DOHH2 (cell line): Measurements from ENCODE around the gene LGALS14.

Experiments used
- H3F3A ChIP-seq: fragments of 200-600 bp; sonication (generic), shearing (Covaris generic); 2 replicates; pipeline ENCODE4 v1.6.0; 2016; ENCODE audit warnings: antibody characterized with exemption, mild to moderate bottlenecking; ENCODE audit not compliant: control insufficient read depth, insufficient read depth
- H3K27ac ChIP-seq: fragments of 200-600 bp; sonication (generic); 2 replicates; pipeline ENCODE4 v1.5.1; 2014; ENCODE audit warnings: low read depth, mild to moderate bottlenecking, low read length, moderate library complexity
- H3K27me3 ChIP-seq: fragments of 200-600 bp; sonication (generic); 2 replicates; pipeline ENCODE4 v1.6.1; 2014; ENCODE audit warnings: mild to moderate bottlenecking, low read length, mixed read lengths; ENCODE audit not compliant: control insufficient read depth
- H3K36me3 ChIP-seq: fragments of 200-600 bp; sonication (generic); 2 replicates; pipeline ENCODE4 v1.6.1; 2014; ENCODE audit warnings: mild to moderate bottlenecking, low read length, moderate library complexity, mixed read lengths; ENCODE audit not compliant: control insufficient read depth
- H3K4me1 ChIP-seq: fragments of 200-600 bp; sonication (generic); 2 replicates; pipeline ENCODE4 v1.6.1; 2014; ENCODE audit warnings: mild to moderate bottlenecking, low read length, mixed read lengths; ENCODE audit not compliant: control insufficient read depth
- H3K4me2 ChIP-seq: fragments of 200-600 bp; sonication (generic); 2 replicates; pipeline ENCODE4 v1.6.0; 2014; ENCODE audit warnings: mild to moderate bottlenecking, low read length, moderate library complexity
- H3K4me3 ChIP-seq: fragments of 200-600 bp; sonication (generic); 2 replicates; pipeline ENCODE4 v1.5.1; 2014; ENCODE audit warnings: mild to moderate bottlenecking, low read length, mixed read lengths
- H3K79me2 ChIP-seq: fragments of 200-600 bp; sonication (generic); 2 replicates; pipeline ENCODE4 v1.6.1; 2014; ENCODE audit warnings: mild to moderate bottlenecking, low read length, mixed read lengths; ENCODE audit not compliant: control insufficient read depth
- H3K9me2 ChIP-seq: fragments of 200-600 bp; sonication (generic); replicated peaks from 2 replicates; pipeline ENCODE4 v1.6.1; 2014; ENCODE audit warnings: mild to moderate bottlenecking, low read length, mixed read lengths; ENCODE audit not compliant: control insufficient read depth
- H3K9me3 ChIP-seq: fragments of 200-600 bp; sonication (generic); 2 replicates; pipeline ENCODE4 v1.6.1; 2014; ENCODE audit warnings: antibody characterized with exemption, low read length, mixed read lengths; ENCODE audit not compliant: control insufficient read depth, insufficient read depth
- H4K20me1 ChIP-seq: fragments of 200-600 bp; sonication (generic); 2 replicates; pipeline ENCODE4 v1.6.0; 2014; ENCODE audit warnings: low read depth, mild to moderate bottlenecking, antibody characterized with exemption, low read length, moderate library complexity; ENCODE audit not compliant: control insufficient read depth, insufficient read depth
- EZH2phosphoT487 ChIP-seq: fragments of 200-600 bp; sonication (generic); IDR thresholded peaks from 2 replicates; pipeline ENCODE4 v1.6.1; 2017; ENCODE audit warnings: borderline replicate concordance, mild to moderate bottlenecking, antibody characterized with exemption, low read length, moderate library complexity, mixed read lengths
- TF ChIP-seq, protein P1 (sequence below): fragments of 200-600 bp; sonication (generic); IDR thresholded peaks from one replicate; pipeline ENCODE4 v1.5.1; 2014; ENCODE audit warnings: antibody characterized with exemption, mild to moderate bottlenecking, low read depth, low read length; ENCODE audit not compliant: poor library complexity, severe bottlenecking

Gene LGALS14

DNA sequence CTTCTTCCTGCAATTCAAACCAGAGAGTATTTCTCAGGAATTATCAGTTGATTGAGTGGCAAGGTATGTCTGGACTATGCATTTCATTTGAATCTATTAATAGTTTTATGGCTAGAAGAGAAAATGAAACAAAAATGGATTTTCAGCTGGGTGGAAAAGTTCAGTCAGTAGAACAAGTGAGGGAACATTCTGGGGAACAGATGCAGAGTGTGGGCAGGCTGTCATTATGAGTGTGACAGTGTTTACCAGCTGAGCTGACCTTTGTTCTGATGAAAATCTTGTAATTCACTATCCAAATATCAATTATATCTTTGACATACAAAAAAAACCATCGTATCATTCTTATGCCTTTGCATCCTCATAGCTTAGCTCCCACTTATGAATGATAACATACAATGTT lies 36.1 kb downstream of the LGALS14 start:
- H3K79me2 ChIP-seq = no peaks in the 10 kb centered on the region
- no peaks in the 10 kb centered on the region for H3F3A ChIP-seq
- H3K4me2 ChIP-seq = no peak overlapping the region
- H4K20me1 ChIP-seq = no peaks in the 10 kb centered on the region
- H3K9me3 ChIP-seq = no peaks in the 10 kb centered on the region
- TF ChIP-seq, protein P1, sequence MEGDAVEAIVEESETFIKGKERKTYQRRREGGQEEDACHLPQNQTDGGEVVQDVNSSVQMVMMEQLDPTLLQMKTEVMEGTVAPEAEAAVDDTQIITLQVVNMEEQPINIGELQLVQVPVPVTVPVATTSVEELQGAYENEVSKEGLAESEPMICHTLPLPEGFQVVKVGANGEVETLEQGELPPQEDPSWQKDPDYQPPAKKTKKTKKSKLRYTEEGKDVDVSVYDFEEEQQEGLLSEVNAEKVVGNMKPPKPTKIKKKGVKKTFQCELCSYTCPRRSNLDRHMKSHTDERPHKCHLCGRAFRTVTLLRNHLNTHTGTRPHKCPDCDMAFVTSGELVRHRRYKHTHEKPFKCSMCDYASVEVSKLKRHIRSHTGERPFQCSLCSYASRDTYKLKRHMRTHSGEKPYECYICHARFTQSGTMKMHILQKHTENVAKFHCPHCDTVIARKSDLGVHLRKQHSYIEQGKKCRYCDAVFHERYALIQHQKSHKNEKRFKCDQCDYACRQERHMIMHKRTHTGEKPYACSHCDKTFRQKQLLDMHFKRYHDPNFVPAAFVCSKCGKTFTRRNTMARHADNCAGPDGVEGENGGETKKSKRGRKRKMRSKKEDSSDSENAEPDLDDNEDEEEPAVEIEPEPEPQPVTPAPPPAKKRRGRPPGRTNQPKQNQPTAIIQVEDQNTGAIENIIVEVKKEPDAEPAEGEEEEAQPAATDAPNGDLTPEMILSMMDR = no peak
- no peak for TF ChIP-seq EZH2phosphoT487
- no peak overlapping the region for H3K27ac ChIP-seq
- no peaks in the 10 kb centered on the region for H3K4me1 ChIP-seq
- H3K4me3 ChIP-seq = no peak overlapping the region
- no peaks in the 10 kb centered on the region for H3K9me2 ChIP-seq
- no peaks in the 10 kb centered on the region for H3K36me3 ChIP-seq
- H3K27me3 ChIP-seq = peaks cover 15% of the 10 kb centered on the region

DNA sequence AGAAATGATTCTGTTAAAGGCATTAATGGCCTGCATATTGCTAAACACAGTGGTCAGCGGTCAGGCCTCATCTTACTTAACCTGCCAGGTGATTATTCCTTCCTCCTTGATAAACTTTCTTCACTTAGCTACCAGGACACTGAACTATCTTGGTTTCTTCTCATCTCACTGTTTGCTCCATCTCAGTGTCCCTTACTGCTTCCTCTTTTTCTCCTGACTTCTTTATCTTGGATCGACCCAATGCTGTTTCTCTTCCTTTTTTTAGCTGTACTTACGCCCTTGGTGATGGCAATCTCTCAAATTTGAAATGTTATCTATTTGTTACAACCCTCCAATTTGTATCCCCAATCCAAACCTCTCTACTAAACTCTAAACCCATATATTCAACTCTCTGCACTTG lies 41.4 kb downstream of the LGALS14 start:
- no peak overlapping the region for H3K4me3 ChIP-seq
- H3K36me3 ChIP-seq = no peaks in the 10 kb centered on the region
- H3K79me2 ChIP-seq = no peaks in the 10 kb centered on the region
- TF ChIP-seq, protein P1 = no peak
- no peak for TF ChIP-seq EZH2phosphoT487
- H3K27me3 ChIP-seq = peaks cover 5% of the 10 kb centered on the region
- H3K4me1 ChIP-seq = no peaks in the 10 kb centered on the region
- no peaks in the 10 kb centered on the region for H3K9me2 ChIP-seq
- no peaks in the 10 kb centered on the region for H4K20me1 ChIP-seq
- no peaks in the 10 kb centered on the region for H3K9me3 ChIP-seq
- no peak overlapping the region for H3K27ac ChIP-seq
- no peaks in the 10 kb centered on the region for H3F3A ChIP-seq
- H3K4me2 ChIP-seq = no peak overlapping the region

DNA sequence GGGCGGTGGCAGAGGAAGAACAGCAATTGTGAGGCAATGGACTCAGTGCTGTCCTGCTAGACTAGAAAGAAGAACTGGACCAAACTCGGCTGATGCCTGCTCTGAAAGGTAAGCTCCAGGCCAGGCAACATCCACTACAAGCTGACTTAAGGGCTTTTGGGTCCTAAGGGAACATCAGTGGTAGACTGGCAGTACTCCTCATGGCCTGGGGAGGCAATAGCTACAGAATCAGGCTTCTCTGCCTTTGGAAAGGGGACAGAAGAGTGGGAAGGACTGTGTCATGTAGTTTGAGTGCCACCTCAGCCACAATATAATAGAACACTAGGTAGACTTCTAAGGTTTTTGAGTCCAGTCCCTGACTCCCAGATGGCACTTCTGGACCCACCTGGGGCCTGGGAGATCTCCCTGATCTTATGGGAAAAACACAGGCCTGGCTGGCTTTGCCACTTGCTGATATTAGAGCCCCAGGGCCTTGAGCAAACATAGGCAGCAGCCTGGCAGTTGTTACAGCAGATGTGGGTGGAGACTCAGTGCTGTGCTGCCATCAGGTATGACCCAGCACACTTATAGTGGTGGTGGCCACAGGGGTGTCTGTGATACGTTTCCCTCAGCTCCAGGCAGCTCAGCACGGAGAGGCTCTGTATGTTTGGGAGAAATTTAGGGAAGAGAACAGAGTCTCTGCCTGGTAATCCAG lies 42.7 kb downstream of the LGALS14 start:
- H4K20me1 ChIP-seq = no peaks in the 10 kb centered on the region
- H3K27ac ChIP-seq = no peak overlapping the region
- TF ChIP-seq, protein P1 = no peak
- TF ChIP-seq EZH2phosphoT487 = no peak
- no peaks in the 10 kb centered on the region for H3K9me3 ChIP-seq
- H3K4me3 ChIP-seq = no peak overlapping the region
- no peaks in the 10 kb centered on the region for H3F3A ChIP-seq
- no peak overlapping the region for H3K4me2 ChIP-seq
- H3K36me3 ChIP-seq = no peaks in the 10 kb centered on the region
- H3K9me2 ChIP-seq = no peaks in the 10 kb centered on the region
- peaks cover 10% of the 10 kb centered on the region for H3K27me3 ChIP-seq
- H3K79me2 ChIP-seq = no peaks in the 10 kb centered on the region
- H3K4me1 ChIP-seq = no peaks in the 10 kb centered on the region
